SIG-M5 (cell line): Measurements from ENCODE around the gene AGAP1.
A peak's percentile ranks its signal among the peaks of the same experiment; 100 is the strongest.

Experiments
- DNase-seq: peaks from one replicate; lab custom pipeline; 2025; lab: John Stamatoyannopoulos, UW

The AGAP1 gene

GRCh38 chr2:235609321-235609720 is 115.5 kb downstream of the AGAP1 start:
- DNase-seq = no peak

DNA sequence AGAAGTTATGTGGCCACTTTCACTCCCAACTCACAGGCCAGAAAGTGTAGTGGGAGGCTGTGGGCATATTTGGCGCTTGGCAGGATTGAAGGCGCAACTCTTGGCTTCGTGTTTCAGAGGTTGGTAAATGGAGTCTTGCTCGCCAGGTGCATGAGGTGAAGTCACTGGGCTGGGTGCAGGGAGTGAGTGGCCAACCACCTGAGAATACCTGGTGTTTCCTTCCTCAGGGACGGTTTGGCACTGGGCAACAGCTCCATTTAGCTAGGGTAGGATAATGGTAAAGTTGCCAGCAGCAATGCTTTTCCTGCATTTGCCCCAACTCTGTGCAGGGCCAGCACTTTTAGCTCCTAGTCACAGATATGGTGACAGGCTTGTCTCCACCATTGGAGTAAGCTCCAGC is 115.9 kb downstream of the AGAP1 start:
- no peak for DNase-seq

DNA sequence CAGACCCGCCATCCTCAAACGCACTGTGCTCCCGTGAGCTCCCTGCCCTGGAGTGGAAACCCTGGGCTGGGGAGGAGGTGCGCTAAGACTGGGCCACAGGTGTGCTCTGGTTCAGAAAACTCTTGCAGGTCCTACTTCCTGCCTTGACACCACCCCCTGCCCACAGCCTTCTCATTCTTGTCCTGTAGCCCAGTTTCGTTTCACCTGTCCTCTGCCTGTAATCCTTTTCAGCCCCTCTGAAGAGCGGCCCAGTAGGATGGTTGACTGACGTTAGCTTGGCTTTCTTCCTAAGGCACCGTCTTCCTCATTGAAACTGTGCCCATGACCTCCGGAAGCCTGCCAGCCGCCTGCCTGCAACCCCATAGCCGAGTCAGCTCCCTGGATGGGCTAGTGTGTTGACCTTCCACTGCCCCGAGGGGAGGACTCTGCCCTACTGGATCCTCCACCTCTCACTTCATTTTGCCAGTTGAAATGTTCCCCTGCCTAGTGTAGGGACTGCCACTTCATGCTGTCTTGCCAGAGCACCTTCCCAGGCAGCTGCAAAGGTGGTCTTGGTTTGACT is 116.9 kb downstream of the AGAP1 start:
- DNase-seq = no peak

DNA sequence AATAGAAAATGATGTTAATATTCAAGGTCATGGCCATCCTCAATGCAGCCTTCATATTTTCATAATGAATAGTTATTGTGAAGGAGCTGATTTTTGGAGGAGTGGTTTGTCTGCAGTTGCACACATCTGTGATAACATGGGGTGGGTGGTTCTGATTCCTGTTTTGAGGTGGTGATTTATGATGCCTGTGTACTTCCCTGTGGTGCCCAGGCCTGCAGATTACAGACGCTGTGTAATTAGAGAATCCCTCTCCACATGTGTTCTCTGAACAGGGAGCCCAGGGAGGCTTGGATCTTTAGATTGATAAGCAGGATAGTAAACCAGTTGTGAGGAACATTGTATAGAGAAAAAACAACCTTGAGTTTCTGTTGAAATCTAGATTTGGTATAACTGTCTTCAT is 117.5 kb downstream of the AGAP1 start:
- DNase-seq = no peak

DNA sequence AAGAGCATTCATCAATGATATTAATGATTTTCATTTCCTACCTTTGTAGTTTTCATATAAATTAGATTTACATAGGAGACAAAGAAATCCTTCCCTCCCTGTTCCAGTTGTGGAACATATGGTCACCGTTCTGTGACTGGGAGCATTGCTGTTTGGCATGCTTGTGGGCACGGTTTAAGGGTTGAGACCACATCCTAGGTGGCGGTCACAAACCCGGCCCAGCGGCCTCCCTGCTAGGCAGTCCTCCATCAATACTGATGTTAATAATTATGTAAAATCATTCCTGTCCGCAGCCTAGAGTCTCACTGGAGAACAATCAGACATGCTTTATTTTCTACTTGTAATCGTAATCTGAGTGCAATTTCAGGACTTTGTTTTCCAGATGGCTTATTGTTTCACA is 117.9 kb downstream of the AGAP1 start:
- DNase-seq = no peak

DNA sequence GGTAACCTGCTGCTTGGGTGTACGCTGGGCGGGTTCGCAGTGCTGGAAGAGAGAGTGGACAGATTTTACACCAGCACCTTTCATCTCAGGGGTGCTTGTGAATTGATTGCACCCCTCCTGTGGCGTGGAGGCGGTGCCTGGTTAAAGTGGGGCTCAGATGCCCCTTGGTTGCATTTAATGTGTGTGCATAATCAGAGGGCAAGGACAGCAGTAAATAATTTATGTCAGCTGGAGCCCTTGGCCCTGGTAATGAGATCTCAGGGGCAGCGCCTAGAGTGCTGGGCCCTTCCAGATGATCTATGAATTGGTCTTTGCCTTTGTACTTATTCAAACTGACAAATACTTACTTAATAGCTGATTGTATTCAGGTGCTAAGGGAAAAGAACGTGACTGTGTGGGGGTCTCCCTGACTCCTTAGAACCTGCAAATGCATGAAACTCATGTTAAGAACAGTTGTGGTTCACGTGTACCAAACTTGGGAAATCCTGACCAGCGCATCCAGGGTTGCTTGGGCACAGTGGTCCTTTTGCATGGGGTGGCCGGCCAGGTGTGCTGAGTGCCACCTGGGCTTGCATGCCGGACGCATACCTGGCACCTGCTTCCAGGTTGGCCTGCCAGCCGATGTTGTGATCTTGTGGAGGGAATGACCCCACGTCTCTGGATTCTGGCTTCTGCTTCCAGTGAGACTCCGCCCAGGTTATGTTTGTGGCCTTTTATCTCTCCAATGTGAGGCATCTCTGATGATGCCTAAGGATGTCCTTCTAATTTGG is 118.5 kb downstream of the AGAP1 start:
- DNase-seq = no peak

- DNase-seq = no peak
Observed at GRCh38 chr2:235613649-235614048, 119.8 kb downstream of the AGAP1 start.

DNA sequence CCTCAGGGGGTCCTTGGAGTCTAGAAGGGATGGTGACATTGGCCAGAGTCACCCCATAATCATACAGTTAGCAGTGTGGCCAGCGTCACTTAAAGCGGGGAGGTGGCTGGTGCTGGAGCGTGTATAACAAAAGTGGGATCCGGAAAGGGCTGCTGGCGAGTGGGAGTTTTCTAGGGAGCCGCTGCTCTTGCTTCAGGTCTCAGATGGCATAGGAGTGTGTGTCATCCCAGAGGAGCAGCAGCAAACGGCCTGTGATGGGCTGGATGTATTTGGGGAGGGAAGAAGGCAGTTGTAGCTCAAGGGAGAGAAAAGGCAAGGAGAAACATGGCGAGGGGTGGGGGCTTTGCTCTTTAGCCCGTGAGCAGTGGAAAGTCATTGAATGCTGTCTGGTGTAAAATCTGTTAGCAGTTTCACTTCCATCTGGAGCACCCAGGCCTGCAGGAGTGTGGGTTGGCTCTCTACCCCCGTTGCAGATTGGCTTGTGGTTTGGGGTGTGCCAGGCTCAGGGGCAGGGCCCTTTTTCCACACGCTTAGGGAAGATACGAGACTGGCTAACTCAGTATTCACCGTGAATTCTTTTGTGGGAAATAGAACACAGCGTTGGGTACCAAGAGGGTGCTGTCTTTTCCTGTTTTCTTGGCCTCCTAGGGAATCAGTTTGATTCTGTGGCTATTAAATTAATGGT is 120.5 kb downstream of the AGAP1 start:
- peak; percentile 63 for DNase-seq

DNA sequence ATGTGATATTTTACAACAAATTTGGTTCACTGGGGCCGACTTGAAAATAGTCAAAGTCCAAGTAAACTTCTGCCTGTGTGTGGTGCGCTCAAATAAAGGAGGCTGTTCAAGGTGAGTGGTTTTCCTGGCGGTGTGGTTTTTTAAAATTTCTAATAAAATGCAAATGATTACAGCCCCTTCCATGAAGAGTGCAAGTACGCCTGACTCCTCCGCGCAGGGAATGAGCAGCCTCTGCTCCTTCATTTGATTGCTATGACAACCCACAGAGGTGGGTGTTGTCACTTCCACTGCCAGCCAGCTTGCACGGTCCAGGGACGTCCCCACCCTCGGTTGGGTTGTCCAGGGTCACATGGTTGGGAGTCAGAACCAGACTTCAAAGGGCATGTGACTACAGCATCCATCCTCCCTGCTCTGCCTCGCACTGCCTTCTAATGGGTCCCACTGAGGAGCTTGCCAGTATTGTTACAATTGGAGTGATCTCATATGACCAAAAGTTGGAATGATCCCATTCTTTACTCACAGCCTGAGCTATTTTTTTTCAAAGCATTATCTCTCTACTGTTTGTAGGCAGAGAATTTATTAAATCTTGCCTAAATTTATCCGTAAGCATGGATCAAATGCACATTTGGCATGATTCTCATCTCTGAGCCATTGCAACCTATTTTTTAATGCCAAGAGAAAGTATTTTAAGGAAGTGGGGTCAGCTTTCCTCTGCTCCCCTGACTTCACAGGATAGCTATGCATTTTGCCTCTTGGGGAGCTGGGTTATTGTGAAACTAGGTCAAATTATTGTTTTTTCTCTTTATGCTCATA is 121.3 kb downstream of the AGAP1 start:
- DNase-seq = no peak

DNA sequence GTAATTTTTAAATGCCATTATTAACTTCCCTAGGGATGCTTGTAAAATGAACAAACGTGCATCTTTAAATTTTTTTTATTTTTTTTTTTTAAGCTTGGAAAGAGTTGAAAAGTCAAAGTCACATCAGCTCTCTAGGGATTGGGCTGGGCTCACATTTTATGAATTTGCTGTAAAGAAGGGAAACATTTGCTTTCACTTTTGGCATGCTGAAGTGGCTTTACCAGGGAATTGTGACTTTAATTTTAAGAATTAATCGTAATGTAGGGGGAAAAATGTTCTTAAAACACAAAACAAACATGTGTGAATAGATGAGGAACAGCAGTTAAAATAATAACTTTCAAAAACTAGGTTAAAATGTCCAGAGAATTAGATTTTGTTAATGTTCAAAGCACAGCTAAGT is 123.0 kb downstream of the AGAP1 start:
- DNase-seq = no peak

GRCh38 chr2:235618039-235618438 is 124.2 kb downstream of the AGAP1 start:
- no peak for DNase-seq

GRCh38 chr2:235619544-235619943 is 125.7 kb downstream of the AGAP1 start:
- DNase-seq = no peak

DNA sequence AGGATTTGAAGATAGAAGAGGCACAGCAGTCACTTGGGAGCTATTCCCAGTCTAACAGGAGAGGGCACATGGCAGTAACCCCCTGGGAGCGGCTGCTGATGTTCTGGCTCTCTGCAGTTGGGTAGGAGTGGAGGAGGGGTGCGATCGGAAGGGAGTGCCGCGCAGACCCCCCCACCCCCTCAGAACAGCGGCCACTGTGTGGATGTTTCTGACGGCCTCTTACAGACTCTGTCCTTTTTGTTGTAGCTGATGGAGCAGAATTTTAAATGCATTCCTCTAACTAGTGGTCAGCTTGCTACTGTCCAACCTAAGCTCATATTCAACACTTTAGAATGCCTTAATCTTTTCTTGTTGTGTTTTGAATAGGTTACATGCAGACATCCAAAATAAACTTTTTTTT is 127.9 kb downstream of the AGAP1 start:
- DNase-seq = no peak

DNA sequence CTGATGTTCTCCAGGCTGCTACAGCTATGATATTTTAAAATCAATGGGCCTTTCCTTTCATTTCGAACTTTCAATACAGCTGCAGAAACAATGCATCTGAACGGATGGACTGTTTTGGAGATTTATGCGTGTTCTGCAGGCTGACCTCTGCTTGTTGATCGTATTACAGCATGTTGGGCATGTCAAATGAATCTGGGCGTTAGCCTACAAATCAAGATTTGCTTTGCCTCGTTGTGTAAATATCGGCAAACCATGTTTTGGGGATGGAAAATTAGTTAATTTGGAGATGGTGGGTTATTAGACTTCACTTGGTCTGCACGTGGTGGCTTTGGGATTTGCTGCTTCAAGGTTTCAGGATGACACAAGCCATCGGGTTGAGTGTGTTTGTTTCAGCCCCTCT is 129.3 kb downstream of the AGAP1 start:
- no peak for DNase-seq

GRCh38 chr2:235623752-235624151 is 129.9 kb downstream of the AGAP1 start:
- no peak for DNase-seq

DNA sequence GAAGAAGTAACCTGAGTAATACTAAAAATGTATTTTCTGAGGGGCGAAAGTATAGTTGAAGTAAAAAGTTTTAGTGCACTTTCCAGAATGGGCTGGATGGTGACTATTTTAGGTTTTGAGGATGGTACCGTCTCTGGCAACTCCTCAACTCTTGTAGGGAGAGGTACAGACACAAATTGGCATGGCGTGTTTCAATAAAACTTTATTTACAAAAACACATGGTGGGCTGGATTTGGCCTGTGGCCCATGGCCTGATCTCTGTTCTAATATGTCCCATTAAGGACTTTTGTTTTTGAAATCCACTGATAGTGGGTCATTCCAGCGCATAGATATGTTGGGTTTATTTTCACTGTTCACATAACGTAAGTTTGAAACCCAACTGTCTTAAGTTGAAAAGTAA is 132.8 kb downstream of the AGAP1 start:
- DNase-seq = no peak

DNA sequence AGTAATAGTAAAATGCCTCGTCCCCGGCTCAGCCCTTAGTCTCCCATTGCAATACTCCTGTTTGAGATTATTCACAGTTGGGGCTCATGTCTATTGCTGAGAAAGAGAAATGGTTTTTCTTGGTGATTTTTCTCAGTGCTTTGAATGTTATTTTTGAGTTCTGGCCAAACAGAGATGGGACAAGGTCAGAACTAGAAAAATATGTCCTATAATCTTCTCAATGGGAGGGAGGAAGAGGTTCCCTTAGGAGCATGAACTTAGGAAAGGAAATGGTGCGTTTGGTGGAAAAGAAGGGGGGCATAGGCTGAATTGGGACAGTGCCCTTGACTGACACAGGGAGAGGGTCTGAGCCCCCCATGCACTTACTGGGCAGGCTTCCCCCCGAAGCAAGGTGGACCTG is 133.8 kb downstream of the AGAP1 start:
- no peak for DNase-seq

DNA sequence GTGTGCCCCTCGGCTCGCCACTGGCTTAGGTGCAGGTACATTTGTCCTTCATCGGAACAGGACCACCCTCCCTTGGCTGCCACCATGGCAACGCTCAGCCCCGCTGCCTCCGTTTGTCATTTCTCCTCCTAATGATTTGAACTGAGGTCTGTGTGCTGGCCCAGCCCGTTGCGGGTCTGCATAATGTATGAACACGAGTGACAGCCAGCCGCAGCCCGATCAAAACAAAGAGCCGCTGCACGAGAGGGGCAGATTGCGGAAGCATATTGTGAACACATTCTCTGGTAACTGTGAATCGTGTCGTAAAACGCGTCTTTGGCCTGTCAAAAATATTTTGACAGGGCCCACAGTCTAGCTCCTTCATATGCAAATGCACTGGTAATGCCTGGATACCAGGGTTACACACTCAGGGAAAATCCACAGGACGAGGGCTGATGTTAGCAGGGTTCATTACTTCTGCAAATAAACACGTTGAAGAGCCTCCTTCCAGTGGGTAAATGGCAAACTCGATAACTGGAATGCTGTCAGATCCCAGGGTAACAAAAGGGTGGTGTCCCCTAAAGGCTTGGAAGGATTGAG is 137.0 kb downstream of the AGAP1 start:
- no peak for DNase-seq

GRCh38 chr2:235634435-235635158 is 140.8 kb downstream of the AGAP1 start:
- DNase-seq = no peak

- no peak for DNase-seq
Observed at GRCh38 chr2:235636546-235636945, 142.7 kb downstream of the AGAP1 start.

DNA sequence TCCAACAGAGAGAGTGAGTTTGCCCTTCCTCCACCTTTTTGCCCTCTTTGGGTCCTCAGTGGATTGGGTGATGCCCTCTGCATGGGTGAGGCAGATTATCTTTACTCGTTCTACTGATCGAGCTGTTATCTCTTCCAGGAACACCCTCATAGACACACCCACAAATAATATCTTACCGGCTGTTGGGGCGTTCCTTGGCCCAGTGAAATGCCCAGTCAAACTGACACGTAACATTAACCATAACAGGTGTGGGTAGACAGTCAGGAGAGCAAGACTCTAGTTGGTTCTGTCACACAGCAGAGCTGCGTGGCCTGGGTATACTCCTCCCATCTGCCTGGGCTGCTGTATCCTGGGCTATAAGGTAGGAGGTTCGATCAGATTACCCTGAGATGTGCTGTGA is 144.1 kb downstream of the AGAP1 start:
- no peak for DNase-seq
